SK-N-SH (cell line): ENCODE data around the gene AGBL1. TPM values are rescaled to one million over a fixed set of nuclear protein-coding genes. Genes with fewer than 3 reads are reported as not detected.

Experiments
- CTCF ChIA-PET: fragments of 300-600, 350-600 bp; formaldehyde crosslinking; extraction: SDS; loops from one replicate; lab custom pipeline; 2021; lab: Yijun Ruan, JAX
- POLR2A ChIA-PET: fragments of 350-600 bp; sonication (Branson Sonifier 250); formaldehyde crosslinking; extraction: SDS; loops from one replicate; lab custom pipeline; 2020; ENCODE audit warnings: antibody characterized with exemption, inconsistent platforms; lab: Yijun Ruan, JAX
- DNase-seq: peaks from one replicate; pipeline ENCODE4 v3.0.0; 2012
- H2AFZ ChIP-seq: fragments of 200-600 bp; sonication (generic); 2 replicates; pipeline ENCODE4 v1.8.1; 2016; ENCODE audit warnings: antibody characterized with exemption, mild to moderate bottlenecking, low read depth
- H3F3A ChIP-seq: fragments of 200-600 bp; sonication (generic); replicated peaks from 2 replicates; pipeline ENCODE3; 2016; ENCODE audit warnings: antibody characterized with exemption, mild to moderate bottlenecking; ENCODE audit not compliant: insufficient read depth
- H3K27ac ChIP-seq, 2 experiments: fragments of 200-500 bp in 1 of 2; fragments of 200-600 bp in 1 of 2; sonication (Bioruptor generic) in 1 of 2; sonication (generic), shearing (Covaris generic) in 1 of 2; 2 replicates each; pipeline versions ENCODE4 v1.5.1 to v1.6.1; 2014 to 2016; ENCODE audit warnings: low read depth in 2 of 2, inconsistent platforms in 1 of 2, low read length in 1 of 2, mild to moderate bottlenecking in 1 of 2, mixed read lengths in 1 of 2
- H3K27me3 ChIP-seq: fragments of 200-600 bp; sonication (generic), shearing (Covaris generic); 2 replicates; pipeline ENCODE4 v1.6.1; 2016; ENCODE audit warnings: mixed run types; ENCODE audit not compliant: insufficient read depth
- H3K36me3 ChIP-seq, 2 experiments: fragments of 200-500 bp in 1 of 2; fragments of 200-600 bp in 1 of 2; sonication (Bioruptor generic) in 1 of 2; sonication (generic) in 1 of 2; replicated peaks in 1 of 2; 2 replicates each; pipeline versions ENCODE3 to v1.5.1; 2014 to 2016; ENCODE audit warnings: low read length in 1 of 2, mild to moderate bottlenecking in 1 of 2; ENCODE audit not compliant: insufficient read depth in 2 of 2, control insufficient read depth in 1 of 2
- H3K4me1 ChIP-seq, 2 experiments: fragments of 200-500 bp in 1 of 2; fragments of 200-600 bp in 1 of 2; sonication (Bioruptor generic) in 1 of 2; sonication (generic), shearing (Covaris generic) in 1 of 2; 2 replicates each; pipeline versions ENCODE4 v1.5.1 to v1.6.1; 2014 to 2016; ENCODE audit warnings: low read depth in 1 of 2, low read length in 1 of 2, mixed run types in 1 of 2; ENCODE audit not compliant: insufficient read depth in 2 of 2, control insufficient read depth in 1 of 2
- H3K4me2 ChIP-seq: fragments of 200-600 bp; sonication (generic), shearing (Covaris generic); 2 replicates; pipeline ENCODE4 v1.6.1; 2017; ENCODE audit warnings: mixed run types
- H3K4me3 ChIP-seq, 2 experiments: fragments of 200-500 bp in 1 of 2; fragments of 200-600 bp in 1 of 2; sonication (Bioruptor generic) in 1 of 2; sonication (generic), shearing (Covaris generic) in 1 of 2; 2 replicates each; pipeline versions ENCODE4 v1.5.1 to v1.8.1; 2014 to 2016; ENCODE audit warnings: low read depth in 2 of 2, inconsistent platforms in 1 of 2, low read length in 1 of 2, mild to moderate bottlenecking in 1 of 2, mixed read lengths in 1 of 2, moderate library complexity in 1 of 2
- H3K79me2 ChIP-seq: fragments of 200-600 bp; sonication (generic); 2 replicates; pipeline ENCODE4 v1.8.1; 2017; ENCODE audit warnings: mild to moderate bottlenecking; ENCODE audit not compliant: insufficient read depth
- H3K9ac ChIP-seq: fragments of 200-600 bp; sonication (generic); 2 replicates; pipeline ENCODE4 v1.6.1; 2017; ENCODE audit warnings: mixed run types
- H3K9me2 ChIP-seq: fragments of 200-600 bp; sonication (generic); 2 replicates; pipeline ENCODE4 v1.6.1; 2017; ENCODE audit warnings: mixed run types
- H3K9me3 ChIP-seq: fragments of 200-600 bp; sonication (generic); 2 replicates; pipeline ENCODE4 v1.6.1; 2017; ENCODE audit warnings: mixed run types, mild to moderate bottlenecking, moderate library complexity
- H4K20me1 ChIP-seq: fragments of 200-600 bp; sonication (generic); 2 replicates; pipeline ENCODE4 v1.6.1; 2017; ENCODE audit warnings: mild to moderate bottlenecking, mixed run types; ENCODE audit not compliant: insufficient read depth
- CHD2 ChIP-seq: fragments of 150-350 bp; IDR thresholded peaks from 2 replicates; pipeline ENCODE4 v1.6.1; 2018; ENCODE audit warnings: low read length; ENCODE audit not compliant: partially characterized antibody
- CTCF ChIP-seq: fragments of 200-600 bp; sonication (generic); IDR thresholded peaks from 2 replicates; pipeline ENCODE4 v1.6.1; 2017; ENCODE audit warnings: antibody characterized with exemption, mild to moderate bottlenecking, moderate library complexity
- ELF1 ChIP-seq: IDR thresholded peaks from 2 replicates; pipeline ENCODE4 v1.4.0; 2012
- FOXJ3 ChIP-seq: sonication (generic); formaldehyde crosslinking; IDR thresholded peaks from 2 replicates; pipeline ENCODE4 v1.5.1; 2020; ENCODE audit warnings: mild to moderate bottlenecking, missing genetic modification reagents
- FOXM1 ChIP-seq: IDR thresholded peaks from 2 replicates; pipeline ENCODE4 v1.4.0; 2012; ENCODE audit warnings: low read depth, mild to moderate bottlenecking
- GABPA ChIP-seq: IDR thresholded peaks from 2 replicates; pipeline ENCODE4 v1.4.0; 2012; ENCODE audit warnings: low read depth, mild to moderate bottlenecking
- GATA2 ChIP-seq: sonication (generic); formaldehyde crosslinking; IDR thresholded peaks from 2 replicates; pipeline ENCODE4 v1.5.0; 2020; ENCODE audit warnings: mild to moderate bottlenecking, missing genetic modification reagents
- IRF3 ChIP-seq: fragments of 150-350 bp; IDR thresholded peaks from 2 replicates; pipeline ENCODE4 v1.6.1; 2016; ENCODE audit warnings: mild to moderate bottlenecking, low read depth, low read length
- JUND ChIP-seq: IDR thresholded peaks from 2 replicates; pipeline ENCODE4 v1.4.0; 2012
- MAX ChIP-seq: IDR thresholded peaks from 2 replicates; pipeline ENCODE4 v1.4.0; 2012; ENCODE audit warnings: low read depth
- NFIC ChIP-seq: IDR thresholded peaks from 2 replicates; pipeline ENCODE4 v1.4.0; 2012; ENCODE audit warnings: borderline replicate concordance
- NRF1 ChIP-seq: IDR thresholded peaks from 2 replicates; pipeline ENCODE4 v1.6.1; 2012; ENCODE audit warnings: low read depth, mild to moderate bottlenecking, low read length
- POLR2AphosphoS5 ChIP-seq: IDR thresholded peaks from 2 replicates; pipeline ENCODE4 v1.6.1; 2012; ENCODE audit warnings: low read depth, low read length
- RAD21 ChIP-seq: IDR thresholded peaks from 2 replicates; pipeline ENCODE4 v1.6.1; 2012; ENCODE audit warnings: mild to moderate bottlenecking, low read length
- RCOR1 ChIP-seq: fragments of 150-350 bp; IDR thresholded peaks from 2 replicates; pipeline ENCODE4 v1.6.1; 2017; ENCODE audit warnings: antibody characterized with exemption, low read length
- RFX5 ChIP-seq: IDR thresholded peaks from 2 replicates; pipeline ENCODE4 v1.6.1; 2012; ENCODE audit warnings: mild to moderate bottlenecking, improper control_type of control experiment, low read length
- SIN3A ChIP-seq: IDR thresholded peaks from 2 replicates; pipeline ENCODE4 v1.6.1; 2012; ENCODE audit warnings: low read depth, mild to moderate bottlenecking, low read length, moderate library complexity, borderline replicate concordance
- SMC3 ChIP-seq: IDR thresholded peaks from 2 replicates; pipeline ENCODE4 v1.6.1; 2012; ENCODE audit warnings: low read depth, low read length, improper control_type of control experiment
- YY1 ChIP-seq: IDR thresholded peaks from 2 replicates; pipeline ENCODE4 v1.4.0; 2012; ENCODE audit warnings: low read depth, mild to moderate bottlenecking
- WGBS: methylation state at CpG from one replicate; pipeline ENCODE4 v1.1.6; 2017; ENCODE audit warnings: low lambda C conversion rate; 5-methylcytosine and 5-hydroxymethylcytosine counted together
- polyA plus RNA-seq, 3 experiments: library from polyadenylated mRNA; depleted of rRNA; stranded (reverse); fragments of >200 nt; gene quantifications; 2 replicates each; pipeline ENCODE4 v1.2.3, GENCODE V29; 2012
- TF ChIP-seq, protein P1 (sequence below): IDR thresholded peaks from 2 replicates; pipeline ENCODE4 v1.6.1; 2012; ENCODE audit warnings: mild to moderate bottlenecking, low read depth, low read length, moderate library complexity

The AGBL1 gene
- polyA plus RNA-seq, 1 of the 3 experiments (the other 2 are of a cell fraction), result not detected

GRCh38 chr15:86101818-86102217 lies 22.1 kb downstream of the AGBL1 start (continued):
- TF ChIP-seq, protein P1, sequence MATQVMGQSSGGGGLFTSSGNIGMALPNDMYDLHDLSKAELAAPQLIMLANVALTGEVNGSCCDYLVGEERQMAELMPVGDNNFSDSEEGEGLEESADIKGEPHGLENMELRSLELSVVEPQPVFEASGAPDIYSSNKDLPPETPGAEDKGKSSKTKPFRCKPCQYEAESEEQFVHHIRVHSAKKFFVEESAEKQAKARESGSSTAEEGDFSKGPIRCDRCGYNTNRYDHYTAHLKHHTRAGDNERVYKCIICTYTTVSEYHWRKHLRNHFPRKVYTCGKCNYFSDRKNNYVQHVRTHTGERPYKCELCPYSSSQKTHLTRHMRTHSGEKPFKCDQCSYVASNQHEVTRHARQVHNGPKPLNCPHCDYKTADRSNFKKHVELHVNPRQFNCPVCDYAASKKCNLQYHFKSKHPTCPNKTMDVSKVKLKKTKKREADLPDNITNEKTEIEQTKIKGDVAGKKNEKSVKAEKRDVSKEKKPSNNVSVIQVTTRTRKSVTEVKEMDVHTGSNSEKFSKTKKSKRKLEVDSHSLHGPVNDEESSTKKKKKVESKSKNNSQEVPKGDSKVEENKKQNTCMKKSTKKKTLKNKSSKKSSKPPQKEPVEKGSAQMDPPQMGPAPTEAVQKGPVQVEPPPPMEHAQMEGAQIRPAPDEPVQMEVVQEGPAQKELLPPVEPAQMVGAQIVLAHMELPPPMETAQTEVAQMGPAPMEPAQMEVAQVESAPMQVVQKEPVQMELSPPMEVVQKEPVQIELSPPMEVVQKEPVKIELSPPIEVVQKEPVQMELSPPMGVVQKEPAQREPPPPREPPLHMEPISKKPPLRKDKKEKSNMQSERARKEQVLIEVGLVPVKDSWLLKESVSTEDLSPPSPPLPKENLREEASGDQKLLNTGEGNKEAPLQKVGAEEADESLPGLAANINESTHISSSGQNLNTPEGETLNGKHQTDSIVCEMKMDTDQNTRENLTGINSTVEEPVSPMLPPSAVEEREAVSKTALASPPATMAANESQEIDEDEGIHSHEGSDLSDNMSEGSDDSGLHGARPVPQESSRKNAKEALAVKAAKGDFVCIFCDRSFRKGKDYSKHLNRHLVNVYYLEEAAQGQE, result no peak
- TF ChIP-seq MAX, result no peak
- no peak for TF ChIP-seq FOXM1
- TF ChIP-seq, all 33 proteins: peak for 0

DNA sequence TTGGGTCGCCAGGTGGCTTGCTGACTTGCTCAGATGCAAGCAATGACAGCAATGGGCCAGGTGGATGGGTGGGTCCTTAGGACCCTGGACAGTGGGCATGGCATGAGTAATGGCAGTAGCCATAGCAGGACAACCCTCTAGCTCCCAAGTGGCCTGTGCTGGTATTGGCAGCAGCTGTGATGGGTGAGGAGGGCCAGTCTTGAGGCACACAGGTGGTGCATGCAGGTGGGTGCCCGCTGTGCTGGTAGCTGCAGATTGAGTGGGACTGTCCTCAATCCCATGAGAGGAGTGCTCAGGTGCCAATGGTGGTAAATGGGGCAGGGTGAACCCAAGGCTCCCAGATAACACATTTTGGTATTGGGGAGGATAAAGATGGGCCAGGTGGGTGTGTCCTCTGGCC lies 24.2 kb downstream of the AGBL1 start:
- Histone ChIP-seq H3K4me3 (no peak overlapping the region), H3K9me3 (no peaks in the 10 kb centered on the region; the same call in 1 of the 2 replicates), H3K27ac (no peak overlapping the region), H3K36me3 (no peaks in the 10 kb centered on the region), H4K20me1 (no peaks in the 10 kb centered on the region), H2AFZ (no peak overlapping the region), H3K27me3 (no peaks in the 10 kb centered on the region), H3K79me2 (no peaks in the 10 kb centered on the region), H3K9ac (no peak overlapping the region), H3K4me2 (no peak overlapping the region), H3K9me2 (no peaks in the 10 kb centered on the region), H3F3A (peaks cover 12% of the 10 kb centered on the region), H3K4me1 (no peaks in the 10 kb centered on the region)
- WGBS, result 29% methylated on average over 1 of the region's 2 CpGs
- CTCF ChIA-PET, result no interaction called here
- TF ChIP-seq NRF1, result no peak
- TF ChIP-seq GABPA, result no peak
- no peak for TF ChIP-seq RFX5
- TF ChIP-seq CTCF, result no peak
- no peak for TF ChIP-seq POLR2AphosphoS5
- no peak for TF ChIP-seq RAD21
- no peak for TF ChIP-seq SMC3
- TF ChIP-seq SIN3A, result no peak
- TF ChIP-seq MAX, result no peak
- TF ChIP-seq CHD2, result no peak
- TF ChIP-seq JUND, result no peak
- no peak for TF ChIP-seq RCOR1
- TF ChIP-seq NFIC, result no peak
- no peak for TF ChIP-seq GATA2
- TF ChIP-seq IRF3, result no peak
- no peak for TF ChIP-seq ELF1
- TF ChIP-seq FOXJ3, result no peak
- no peak for TF ChIP-seq YY1
- TF ChIP-seq, protein P1, result no peak
- no peak for DNase-seq
- POLR2A ChIA-PET, result no interaction called here
